Measurements from ENCODE around the gene SPON1. TPM values are rescaled to one million over a fixed set of nuclear protein-coding genes. Genes with fewer than 3 reads are reported as not detected.

SPON1 gene
- total and polyA plus RNA-seq, 9 donors = 15.3 to 35.2 (median 23.3) TPM

- Histone ChIP-seq H3K27me3 (ENCODE audit: control insufficient read depth, insufficient read depth, low read length) (no peaks in the 10 kb centered on the region), H3K27ac (ENCODE audit: low read length) (no peak overlapping the region), H3K9me3 (replicated peaks; ENCODE audit: control insufficient read depth, low read depth, low read length) (no peaks in the 10 kb centered on the region), H3K36me3 (ENCODE audit: control insufficient read depth, insufficient read depth, low read length) (no peaks in the 10 kb centered on the region), H3K4me3 (ENCODE audit: low read length) (no peak overlapping the region), H3K4me1 (ENCODE audit: control insufficient read depth, insufficient read depth, low read length) (peaks cover 7% of the 10 kb centered on the region)
- no CpG with 5 or more reads among the region's 1 CpG for WGBS (ENCODE audit: insufficient coverage)
- DNase-seq = no peak
Measured at GRCh38 chr11:13941775-13942174, 20.7 kb upstream of the SPON1 start.

- Histone ChIP-seq H3K4me1 (ENCODE audit: control insufficient read depth, insufficient read depth, low read length) (peaks cover 7% of the 10 kb centered on the region), H3K4me3 (ENCODE audit: low read length) (no peak overlapping the region), H3K27me3 (ENCODE audit: control insufficient read depth, insufficient read depth, low read length) (no peaks in the 10 kb centered on the region), H3K9me3 (replicated peaks; ENCODE audit: control insufficient read depth, low read depth, low read length) (no peaks in the 10 kb centered on the region), H3K36me3 (ENCODE audit: control insufficient read depth, insufficient read depth, low read length) (no peaks in the 10 kb centered on the region), H3K27ac (ENCODE audit: low read length) (no peak overlapping the region)
- DNase-seq = no peak
- no CpG with 5 or more reads among the region's 1 CpG for WGBS (ENCODE audit: insufficient coverage)
Measured at GRCh38 chr11:13942378-13942777, 20.1 kb upstream of the SPON1 start.

GRCh38 chr11:13942971-13943381 lies 19.5 kb upstream of the SPON1 start:
- no peak overlapping the region for H3K27ac ChIP-seq (ENCODE audit: low read length)
- peaks cover 7% of the 10 kb centered on the region for H3K4me1 ChIP-seq (ENCODE audit: control insufficient read depth, insufficient read depth, low read length)
- H3K36me3 ChIP-seq (ENCODE audit: control insufficient read depth, insufficient read depth, low read length) = no peaks in the 10 kb centered on the region
- no peaks in the 10 kb centered on the region for H3K9me3 ChIP-seq (replicated peaks; ENCODE audit: control insufficient read depth, low read depth, low read length)
- no peaks in the 10 kb centered on the region for H3K27me3 ChIP-seq (ENCODE audit: control insufficient read depth, insufficient read depth, low read length)
- no peak overlapping the region for H3K4me3 ChIP-seq (ENCODE audit: low read length)
- no peak for DNase-seq

GRCh38 chr11:13944016-13944415 lies 18.5 kb upstream of the SPON1 start:
- WGBS (ENCODE audit: insufficient coverage) = 83% methylated on average over 2 of the region's 3 CpGs
- Histone ChIP-seq H3K36me3 (ENCODE audit: control insufficient read depth, insufficient read depth, low read length) (no peaks in the 10 kb centered on the region), H3K9me3 (replicated peaks; ENCODE audit: control insufficient read depth, low read depth, low read length) (no peaks in the 10 kb centered on the region), H3K27me3 (ENCODE audit: control insufficient read depth, insufficient read depth, low read length) (no peaks in the 10 kb centered on the region), H3K4me3 (ENCODE audit: low read length) (no peak overlapping the region), H3K27ac (ENCODE audit: low read length) (no peak overlapping the region), H3K4me1 (ENCODE audit: control insufficient read depth, insufficient read depth, low read length) (peaks cover 7% of the 10 kb centered on the region)
- DNase-seq = no peak

GRCh38 chr11:13944911-13945425 lies 17.6 kb upstream of the SPON1 start:
- DNase-seq = peak; percentile 88
- Histone ChIP-seq H3K36me3 (ENCODE audit: control insufficient read depth, insufficient read depth, low read length) (no peaks in the 10 kb centered on the region), H3K4me3 (ENCODE audit: low read length) (no peak overlapping the region), H3K9me3 (replicated peaks; ENCODE audit: control insufficient read depth, low read depth, low read length) (no peaks in the 10 kb centered on the region), H3K27me3 (ENCODE audit: control insufficient read depth, insufficient read depth, low read length) (no peaks in the 10 kb centered on the region), H3K27ac (ENCODE audit: low read length) (no peak overlapping the region), H3K4me1 (ENCODE audit: control insufficient read depth, insufficient read depth, low read length) (peaks cover 7% of the 10 kb centered on the region)
- no CpG with 5 or more reads among the region's 3 CpGs for WGBS (ENCODE audit: insufficient coverage)

- H3K27ac ChIP-seq (ENCODE audit: low read length) = no peak overlapping the region
- H3K36me3 ChIP-seq (ENCODE audit: control insufficient read depth, insufficient read depth, low read length) = no peaks in the 10 kb centered on the region
- peaks cover 7% of the 10 kb centered on the region for H3K4me1 ChIP-seq (ENCODE audit: control insufficient read depth, insufficient read depth, low read length)
- DNase-seq = no peak
- no peaks in the 10 kb centered on the region for H3K27me3 ChIP-seq (ENCODE audit: control insufficient read depth, insufficient read depth, low read length)
- no peaks in the 10 kb centered on the region for H3K9me3 ChIP-seq (replicated peaks; ENCODE audit: control insufficient read depth, low read depth, low read length)
- H3K4me3 ChIP-seq (ENCODE audit: low read length) = no peak overlapping the region
Measured at GRCh38 chr11:13947379-13947778, 15.1 kb upstream of the SPON1 start.

GRCh38 chr11:13949876-13950275 lies 12.6 kb upstream of the SPON1 start:
- WGBS (ENCODE audit: insufficient coverage) = no CpG with 5 or more reads among the region's 2 CpGs
- no peaks in the 10 kb centered on the region for H3K27me3 ChIP-seq (ENCODE audit: control insufficient read depth, insufficient read depth, low read length)

GRCh38 chr11:13952221-13952620 lies 10.3 kb upstream of the SPON1 start:
- Histone ChIP-seq H3K4me1 (ENCODE audit: control insufficient read depth, insufficient read depth, low read length) (peaks cover 3% of the 10 kb centered on the region), H3K36me3 (ENCODE audit: control insufficient read depth, insufficient read depth, low read length) (no peaks in the 10 kb centered on the region), H3K27me3 (ENCODE audit: control insufficient read depth, insufficient read depth, low read length) (no peaks in the 10 kb centered on the region), H3K9me3 (replicated peaks; ENCODE audit: control insufficient read depth, low read depth, low read length) (no peaks in the 10 kb centered on the region), H3K27ac (ENCODE audit: low read length) (no peak overlapping the region), H3K4me3 (ENCODE audit: low read length) (no peak overlapping the region)
- WGBS (ENCODE audit: insufficient coverage) = no CpG with 5 or more reads among the region's 1 CpG
- no peak for DNase-seq

More at GRCh38 chr11:13949876-13950275, 12.6 kb upstream of the SPON1 start:
- no peak overlapping the region for H3K4me3 ChIP-seq (ENCODE audit: low read length)
- peaks cover 3% of the 10 kb centered on the region for H3K4me1 ChIP-seq (ENCODE audit: control insufficient read depth, insufficient read depth, low read length)
- H3K9me3 ChIP-seq (replicated peaks; ENCODE audit: control insufficient read depth, low read depth, low read length) = no peaks in the 10 kb centered on the region
- H3K36me3 ChIP-seq (ENCODE audit: control insufficient read depth, insufficient read depth, low read length) = no peaks in the 10 kb centered on the region
- H3K27ac ChIP-seq (ENCODE audit: low read length) = no peak overlapping the region
- DNase-seq = no peak

- H3K4me1 ChIP-seq (ENCODE audit: control insufficient read depth, insufficient read depth, low read length) = peaks cover 3% of the 10 kb centered on the region
- no peaks in the 10 kb centered on the region for H3K9me3 ChIP-seq (replicated peaks; ENCODE audit: control insufficient read depth, low read depth, low read length)
- 60% methylated on average over 1 of the region's 4 CpGs for WGBS (ENCODE audit: insufficient coverage)
- H3K4me3 ChIP-seq (ENCODE audit: low read length) = no peak overlapping the region
- no peaks in the 10 kb centered on the region for H3K27me3 ChIP-seq (ENCODE audit: control insufficient read depth, insufficient read depth, low read length)
- H3K27ac ChIP-seq (ENCODE audit: low read length) = no peak overlapping the region
- no peaks in the 10 kb centered on the region for H3K36me3 ChIP-seq (ENCODE audit: control insufficient read depth, insufficient read depth, low read length)
- DNase-seq = no peak
Measured at GRCh38 chr11:13952668-13953067, 9.9 kb upstream of the SPON1 start.

- 57% methylated on average over 2 of the region's 3 CpGs for WGBS (ENCODE audit: insufficient coverage)
- Histone ChIP-seq H3K4me1 (ENCODE audit: control insufficient read depth, insufficient read depth, low read length) (peaks cover 3% of the 10 kb centered on the region), H3K27me3 (ENCODE audit: control insufficient read depth, insufficient read depth, low read length) (peaks cover 6% of the 10 kb centered on the region), H3K4me3 (ENCODE audit: low read length) (no peak overlapping the region), H3K9me3 (replicated peaks; ENCODE audit: control insufficient read depth, low read depth, low read length) (no peaks in the 10 kb centered on the region), H3K36me3 (ENCODE audit: control insufficient read depth, insufficient read depth, low read length) (no peaks in the 10 kb centered on the region), H3K27ac (ENCODE audit: low read length) (no peak overlapping the region)
- no peak for DNase-seq
Measured at GRCh38 chr11:13954591-13954990, 7.9 kb upstream of the SPON1 start.

GRCh38 chr11:13955971-13956421 lies 6.5 kb upstream of the SPON1 start:
- peak; percentile 80 for DNase-seq
- H3K4me1 ChIP-seq (ENCODE audit: control insufficient read depth, insufficient read depth, low read length) = peaks cover 3% of the 10 kb centered on the region
- no peaks in the 10 kb centered on the region for H3K36me3 ChIP-seq (ENCODE audit: control insufficient read depth, insufficient read depth, low read length)
- no peaks in the 10 kb centered on the region for H3K9me3 ChIP-seq (replicated peaks; ENCODE audit: control insufficient read depth, low read depth, low read length)
- WGBS (ENCODE audit: insufficient coverage) = 58% methylated on average over 4 of the region's 5 CpGs
- H3K27ac ChIP-seq (ENCODE audit: low read length) = no peak overlapping the region
- peaks cover 9% of the 10 kb centered on the region for H3K27me3 ChIP-seq (ENCODE audit: control insufficient read depth, insufficient read depth, low read length)
- H3K4me3 ChIP-seq (ENCODE audit: low read length) = no peak overlapping the region

Measured in muscle of leg (tissue), 11 donors.